Nephron (organoid): ENCODE measurements around the gene DROSHA.

Experiments
- H3K27ac Mint-ChIP-seq, 3 experiments: 2 replicates each; pipeline ENCODE4 v1.8.0; 2020; ENCODE audit warnings: mixed read lengths in 3 of 3, mild to moderate bottlenecking in 2 of 3, moderate library complexity in 1 of 3
- H3K27me3 Mint-ChIP-seq: 2 replicates; pipeline ENCODE4 v1.8.0; 2021; ENCODE audit warnings: low read depth, mild to moderate bottlenecking, moderate library complexity, mixed read lengths
- H3K36me3 Mint-ChIP-seq: 2 replicates; pipeline ENCODE4 v1.8.0; 2020; ENCODE audit warnings: low read depth, mixed read lengths
- H3K4me1 Mint-ChIP-seq: 2 replicates; pipeline ENCODE4 v1.8.0; 2020; ENCODE audit warnings: mixed read lengths
- H3K4me3 Mint-ChIP-seq, 3 experiments: 2 replicates each; pipeline ENCODE4 v1.8.0; 2020; ENCODE audit warnings: mild to moderate bottlenecking in 3 of 3, mixed read lengths in 3 of 3, moderate library complexity in 2 of 3
- H3K9me3 Mint-ChIP-seq: 2 replicates; pipeline ENCODE4 v1.8.0; 2020; ENCODE audit warnings: mixed read lengths
- TF ChIP-seq, protein P1 (sequence below), 3 experiments: fragments of 200-600 bp; sonication (generic); IDR thresholded peaks; one replicate each; pipeline ENCODE4 v1.5.0; 2021; ENCODE audit warnings: antibody characterized with exemption in 3 of 3; ENCODE audit not compliant: unreplicated experiment in 3 of 3

DROSHA gene

DNA sequence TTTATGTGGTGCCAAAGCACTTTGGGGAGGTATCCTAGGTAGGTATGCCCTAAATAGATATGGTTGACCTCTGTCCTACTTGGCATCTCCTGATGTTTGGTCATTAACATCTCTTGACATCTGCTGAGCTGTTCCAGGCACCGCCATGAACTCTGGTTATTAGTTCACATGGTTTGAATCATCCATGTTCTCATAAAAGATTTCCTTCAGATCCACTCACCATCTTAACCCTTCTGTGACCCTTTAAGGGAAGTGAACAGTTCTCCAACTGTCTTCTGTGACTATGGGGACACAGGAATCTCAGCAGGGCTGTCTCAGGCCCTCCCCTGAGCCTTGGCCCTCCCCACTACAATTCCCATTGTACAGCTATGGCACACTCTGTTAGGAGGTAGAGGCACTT lies 170.7 kb downstream of the DROSHA start:
- Mint-ChIP-seq H3K4me3 (no peak overlapping the region), H3K27ac (no peak overlapping the region), H3K27me3 (no peaks in the 10 kb centered on the region), H3K9me3 (peaks cover 11% of the 10 kb centered on the region), H3K36me3 (no peaks in the 10 kb centered on the region), H3K4me1 (no peaks in the 10 kb centered on the region)
- TF ChIP-seq, protein P1, sequence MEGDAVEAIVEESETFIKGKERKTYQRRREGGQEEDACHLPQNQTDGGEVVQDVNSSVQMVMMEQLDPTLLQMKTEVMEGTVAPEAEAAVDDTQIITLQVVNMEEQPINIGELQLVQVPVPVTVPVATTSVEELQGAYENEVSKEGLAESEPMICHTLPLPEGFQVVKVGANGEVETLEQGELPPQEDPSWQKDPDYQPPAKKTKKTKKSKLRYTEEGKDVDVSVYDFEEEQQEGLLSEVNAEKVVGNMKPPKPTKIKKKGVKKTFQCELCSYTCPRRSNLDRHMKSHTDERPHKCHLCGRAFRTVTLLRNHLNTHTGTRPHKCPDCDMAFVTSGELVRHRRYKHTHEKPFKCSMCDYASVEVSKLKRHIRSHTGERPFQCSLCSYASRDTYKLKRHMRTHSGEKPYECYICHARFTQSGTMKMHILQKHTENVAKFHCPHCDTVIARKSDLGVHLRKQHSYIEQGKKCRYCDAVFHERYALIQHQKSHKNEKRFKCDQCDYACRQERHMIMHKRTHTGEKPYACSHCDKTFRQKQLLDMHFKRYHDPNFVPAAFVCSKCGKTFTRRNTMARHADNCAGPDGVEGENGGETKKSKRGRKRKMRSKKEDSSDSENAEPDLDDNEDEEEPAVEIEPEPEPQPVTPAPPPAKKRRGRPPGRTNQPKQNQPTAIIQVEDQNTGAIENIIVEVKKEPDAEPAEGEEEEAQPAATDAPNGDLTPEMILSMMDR (IDR thresholded peaks at IDR 0.05; ENCODE audit: unreplicated experiment in 3 of 3), result no peak

DNA sequence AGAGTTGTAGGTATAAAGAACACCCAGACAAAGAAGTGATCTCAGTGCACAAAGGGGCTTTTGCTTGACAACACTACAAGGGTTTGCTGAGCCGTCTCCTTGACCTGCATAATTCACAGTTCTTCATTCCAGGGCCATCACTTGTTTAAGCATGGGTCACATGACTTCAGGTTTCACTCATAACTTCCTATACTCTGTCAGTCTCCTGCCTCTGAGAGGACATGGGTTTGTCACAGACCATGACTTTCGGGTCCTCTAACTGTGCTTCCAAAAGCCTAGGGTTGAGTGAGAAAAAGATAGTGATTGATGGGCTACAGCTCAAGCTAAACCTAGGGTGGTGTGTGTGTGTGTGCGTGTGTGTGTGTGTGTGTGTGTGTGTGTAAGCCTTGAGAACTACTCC lies 172.1 kb downstream of the DROSHA start:
- Mint-ChIP-seq H3K27me3 (no peaks in the 10 kb centered on the region), H3K36me3 (no peaks in the 10 kb centered on the region), H3K9me3 (peaks cover 11% of the 10 kb centered on the region), H3K27ac (no peak overlapping the region), H3K4me3 (no peak overlapping the region), H3K4me1 (no peaks in the 10 kb centered on the region)
- TF ChIP-seq, protein P1 (IDR thresholded peaks at IDR 0.05; ENCODE audit: unreplicated experiment in 3 of 3), result no peak

DNA sequence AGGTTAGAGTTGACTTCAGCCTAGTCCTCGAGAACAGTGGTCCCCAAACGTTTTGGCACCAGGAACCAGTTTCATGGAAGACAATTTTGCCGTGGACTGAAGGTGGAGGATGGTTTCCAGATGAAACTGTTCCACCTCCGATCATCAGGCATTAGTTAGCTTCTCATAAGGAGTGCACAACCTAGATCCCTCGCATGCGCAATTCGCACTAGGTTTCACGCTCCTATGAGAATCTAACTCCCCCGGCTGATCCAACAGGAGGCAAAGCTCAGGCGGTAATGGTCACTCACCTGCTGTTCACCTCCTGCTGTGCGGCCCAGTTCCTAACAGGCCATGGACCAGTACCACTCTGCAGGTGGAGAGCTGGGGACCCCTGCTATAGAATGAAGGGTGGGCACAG lies 174.9 kb downstream of the DROSHA start:
- H3K9me3 Mint-ChIP-seq, result peaks cover 9% of the 10 kb centered on the region
- no peak overlapping the region for H3K4me3 Mint-ChIP-seq
- no peaks in the 10 kb centered on the region for H3K36me3 Mint-ChIP-seq
- no peaks in the 10 kb centered on the region for H3K27me3 Mint-ChIP-seq
- no peaks in the 10 kb centered on the region for H3K4me1 Mint-ChIP-seq
- TF ChIP-seq, protein P1 (IDR thresholded peaks at IDR 0.05; ENCODE audit: unreplicated experiment in 3 of 3), result no peak
- no peak overlapping the region for H3K27ac Mint-ChIP-seq

DNA sequence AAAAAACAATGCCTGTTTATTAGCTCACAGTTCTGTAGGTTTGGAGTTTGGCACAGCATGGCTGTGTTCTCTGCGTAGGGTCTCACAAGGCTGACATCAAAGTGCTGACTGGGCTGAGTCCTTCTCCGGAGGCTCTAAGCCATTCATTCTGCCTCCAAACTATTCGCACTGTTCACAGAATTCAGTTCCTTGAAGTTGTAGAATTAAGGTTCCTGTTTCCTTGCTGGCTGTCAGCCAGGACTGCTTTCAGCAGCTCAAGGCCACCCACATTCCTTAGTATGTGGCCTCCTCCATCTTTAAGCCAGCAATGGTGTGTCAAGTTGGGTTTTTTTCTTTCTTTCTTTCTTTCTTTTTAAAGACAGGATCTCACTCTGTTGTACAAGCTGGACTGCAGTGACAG lies 176.6 kb downstream of the DROSHA start:
- TF ChIP-seq, protein P1 (IDR thresholded peaks at IDR 0.05; ENCODE audit: unreplicated experiment in 3 of 3), result no peak
- no peaks in the 10 kb centered on the region for H3K36me3 Mint-ChIP-seq
- no peaks in the 10 kb centered on the region for H3K4me1 Mint-ChIP-seq
- peaks cover 9% of the 10 kb centered on the region for H3K9me3 Mint-ChIP-seq
- H3K4me3 Mint-ChIP-seq, result no peak overlapping the region
- no peak overlapping the region for H3K27ac Mint-ChIP-seq
- H3K27me3 Mint-ChIP-seq, result no peaks in the 10 kb centered on the region
